GM12878 (cell line): ENCODE data around the gene CA6. TPM values are rescaled to one million over a fixed set of nuclear protein-coding genes. Genes with fewer than 3 reads are reported as not detected.

ENCODE experiments used
- ATAC-seq: fragments of 200-7000 bp; cut with Tn5 transposase; 3 replicates; pipeline ENCODE4 v1.9.1; 2020; ENCODE audit warnings: mild to moderate bottlenecking, moderate library complexity
- Bru-seq: library from RNA; stranded (reverse); fragments of 400-500 nt; gene quantifications from one replicate; lab custom pipeline; 2021; lab: Mats Ljungman, UMichigan
- BruChase-seq, 2 experiments: library from RNA; stranded (reverse); fragments of 400-500 nt; gene quantifications; one replicate each; lab custom pipeline; 2021; lab: Mats Ljungman, UMichigan
- BruUV-seq: library from RNA; stranded (reverse); fragments of 400-500 nt; replicated peaks from 2 replicates; lab custom pipeline; 2021; lab: Mats Ljungman, UMichigan
- CTCF ChIA-PET: fragments of 300-600 bp; sonication (Branson Sonifier 250); formaldehyde crosslinking; extraction: SDS; loops from one replicate; lab custom pipeline; 2021; ENCODE audit warnings: inconsistent platforms; lab: Yijun Ruan, JAX
- POLR2A ChIA-PET: fragments of 350-600 bp; formaldehyde crosslinking; extraction: SDS; loops from one replicate; lab custom pipeline; 2021; ENCODE audit warnings: inconsistent platforms; lab: Charles Lee
- RAD21 ChIA-PET: fragments of 300-600 bp; sonication (Branson Sonifier 250); formaldehyde crosslinking; loops from one replicate; lab custom pipeline; 2023; ENCODE audit warnings: antibody characterized with exemption; ENCODE audit not compliant: unreplicated experiment; lab: Charles Lee
- SMC1A ChIA-PET: fragments of 300-600 bp; sonication (Branson Sonifier 250); formaldehyde crosslinking; loops from one replicate; lab custom pipeline; 2023; ENCODE audit not compliant: unreplicated experiment, uncharacterized antibody; lab: Charles Lee
- DNase-seq: peaks from one replicate; pipeline ENCODE4 v3.0.0-alpha.2; 2011; ENCODE audit warnings: low read depth, low spot score
- FAIRE-seq: peaks from 3 replicates; lab custom pipeline; 2011; peaks lifted over from hg19 to GRCh38; lab: Jason Lieb, UNC
- H2AFZ ChIP-seq: 2 replicates; pipeline ENCODE4 v1.6.0; 2011; ENCODE audit warnings: low read depth, low read length, control low read depth; ENCODE audit not compliant: control insufficient read depth
- H3K27ac ChIP-seq: 2 replicates; pipeline ENCODE4 v1.5.1; 2011; ENCODE audit warnings: control low read depth; ENCODE audit not compliant: control insufficient read depth, insufficient read depth
- H3K27me3 ChIP-seq, 2 experiments: replicated peaks in 1 of 2; 2 replicates each; pipeline versions ENCODE4 v1.6.0 to v1.6.1; 2011; ENCODE audit warnings: low read length in 1 of 2; ENCODE audit not compliant: control insufficient read depth in 2 of 2, insufficient read depth in 2 of 2
- H3K36me3 ChIP-seq, 2 experiments: 2 replicates each; pipeline ENCODE4 v1.5.1; 2011; ENCODE audit warnings: low read length in 1 of 2; ENCODE audit not compliant: control insufficient read depth in 2 of 2, insufficient read depth in 2 of 2
- H3K4me1 ChIP-seq: 2 replicates; pipeline ENCODE4 v1.6.1; 2011; ENCODE audit warnings: mild to moderate bottlenecking, low read length, moderate library complexity, mixed read lengths; ENCODE audit not compliant: control insufficient read depth, insufficient read depth
- H3K4me2 ChIP-seq: 2 replicates; pipeline ENCODE4 v1.6.0; 2011; ENCODE audit warnings: control low read depth; ENCODE audit not compliant: control insufficient read depth, insufficient read depth
- H3K4me3 ChIP-seq: fragments of 200-600 bp; sonication (generic); 2 replicates; pipeline ENCODE4 v1.5.1; 2016
- H3K79me2 ChIP-seq: 2 replicates; pipeline ENCODE4 v1.6.0; 2011; ENCODE audit warnings: low read length; ENCODE audit not compliant: control insufficient read depth, insufficient read depth
- H3K9ac ChIP-seq: 2 replicates; pipeline ENCODE4 v1.8.0; 2011; ENCODE audit warnings: low read length, control low read depth, mixed read lengths; ENCODE audit not compliant: control insufficient read depth, insufficient read depth
- H3K9me3 ChIP-seq: replicated peaks from 3 replicates; pipeline ENCODE4 v1.5.1; 2011; ENCODE audit warnings: mild to moderate bottlenecking, low read length; ENCODE audit not compliant: control insufficient read depth, insufficient read depth
- H4K20me1 ChIP-seq: 2 replicates; pipeline ENCODE4 v1.6.0; 2011; ENCODE audit not compliant: control insufficient read depth, insufficient read depth
- CHD4 ChIP-seq: fragments of 200-600 bp; sonication (generic); IDR thresholded peaks from 2 replicates; pipeline ENCODE4 v1.6.1; 2016; ENCODE audit warnings: mild to moderate bottlenecking
- NBN ChIP-seq: fragments of 450-650 bp; IDR thresholded peaks from 2 replicates; pipeline ENCODE4 v1.6.1; 2016
- NR2C2 ChIP-seq: IDR thresholded peaks from 2 replicates; pipeline ENCODE4 v1.6.1; 2011; ENCODE audit warnings: borderline replicate concordance, low read depth; ENCODE audit not compliant: control insufficient read depth, insufficient read length
- PAX8 ChIP-seq: fragments of 450-650 bp; IDR thresholded peaks from 2 replicates; pipeline ENCODE4 v1.6.1; 2017; ENCODE audit warnings: mild to moderate bottlenecking, moderate library complexity
- RAD21 ChIP-seq: IDR thresholded peaks from 2 replicates; pipeline ENCODE4 v1.6.1; 2011; ENCODE audit warnings: mild to moderate bottlenecking, low read depth, low read length, moderate library complexity; ENCODE audit not compliant: insufficient read depth
- TAF1 ChIP-seq: IDR thresholded peaks from 2 replicates; pipeline ENCODE4 v1.6.1; 2011; ENCODE audit warnings: mild to moderate bottlenecking, low read depth, low read length, borderline replicate concordance
- YBX1 ChIP-seq: fragments of 450-650 bp; IDR thresholded peaks from 2 replicates; pipeline ENCODE4 v1.6.1; 2016; ENCODE audit warnings: antibody characterized with exemption
- ZSCAN29 ChIP-seq: fragments of 450-650 bp; IDR thresholded peaks from 2 replicates; pipeline ENCODE4 v1.6.1; 2017; ENCODE audit warnings: mild to moderate bottlenecking, moderate library complexity
- WGBS: methylation state at CpG from one replicate; pipeline ENCODE4 v1.1.6; 2016; ENCODE audit warnings: low lambda C conversion rate; ENCODE audit not compliant: insufficient replicate concordance, insufficient coverage; ENCODE audit errors: missing lambda C conversion rate; 5-methylcytosine and 5-hydroxymethylcytosine counted together
- in situ Hi-C: fragments of 300-500 bp; cut with MboI; formaldehyde crosslinking; loops from 9 replicates; pipeline ENCODE4 v1.14.3; 2018; ENCODE audit warnings: mixed read lengths
- intact Hi-C: fragments of 100-400 bp; cut with micrococcal nuclease; formaldehyde crosslinking; loops from one replicate; pipeline ENCODE4 v1.14.2; 2022; ENCODE audit not compliant: unreplicated experiment
- long read RNA-seq, 2 experiments: library from polyadenylated mRNA; unstranded; transcript quantifications; one replicate each; pipeline ENCODE4 v2.0.0, GENCODE V29; 2019 to 2020
- polyA minus RNA-seq, 3 experiments: library from RNA; depleted of rRNA, polyadenylated mRNA; stranded (reverse); fragments of >200 nt; gene quantifications; 2 replicates each; pipeline ENCODE4 v1.2.3, GENCODE V29; 2011
- polyA plus RNA-seq, 11 experiments: library from polyadenylated mRNA; depleted of rRNA in 4 of 11; unstranded in 6 of 11; stranded (reverse) in 5 of 11; fragments of >200 nt; fragmentation: Nextera tagmentation in 4 of 11; fragmentation: Illumina TruSeq in 1 of 11; extraction: Ambion mirVana in 4 of 11; extraction: Trizol in 1 of 11; gene quantifications; 1 replicate in 1 of 11; 2 replicates in 10 of 11; pipeline versions ENCODE4 v1.2.1 to v1.2.3, GENCODE V29; 2011 to 2016; ENCODE audit warnings: inconsistent platforms in 2 of 11, missing spikeins in 2 of 11, low read depth in 1 of 11
- total RNA-seq, 4 experiments: library from RNA; depleted of rRNA in 3 of 4; stranded (reverse); fragments of >200 nt in 3 of 4; fragmentation: Illumina TruSeq in 1 of 4; extraction: Trizol in 1 of 4; gene quantifications; 2 replicates each; pipeline versions ENCODE4 v1.2.1 to v1.2.3, GENCODE V29; 2013 to 2021
- TF ChIP-seq, protein P1 (sequence below): fragments of 450-650 bp; IDR thresholded peaks from 2 replicates; pipeline ENCODE4 v1.6.1; 2017; ENCODE audit warnings: mild to moderate bottlenecking, moderate library complexity
- TF ChIP-seq, protein P2 (sequence below): fragments of 150-350 bp; IDR thresholded peaks from 2 replicates; pipeline ENCODE4 v1.6.1; 2016; ENCODE audit warnings: low read depth, low read length
- TF ChIP-seq, protein P3 (sequence below): fragments of 450-650 bp; formaldehyde crosslinking; IDR thresholded peaks from 2 replicates; pipeline ENCODE4 v1.4.0; 2022; ENCODE audit warnings: mild to moderate bottlenecking, moderate library complexity

Gene CA6
- total RNA-seq (2013; cell fraction: nucleolus; rRNA removed): not detected in 2 replicates
- total RNA-seq (2014; rRNA removed) (not detected in 2 replicates), total RNA-seq (2014; rRNA removed; fragmentation: Illumina TruSeq; extraction: Trizol) (not detected in 2 replicates), total RNA-seq (2021) (not detected in 2 replicates), polyA plus RNA-seq (2011; rRNA removed) (not detected in 2 replicates), polyA plus RNA-seq (2014; fragmentation: Illumina TruSeq; extraction: Trizol) (not detected in 2 replicates), polyA plus RNA-seq (2014; fragmentation: Nextera tagmentation; extraction: Ambion mirVana) (not detected), polyA plus RNA-seq (2014; rRNA removed) (not detected in 2 replicates), polyA plus RNA-seq (2016; fragmentation: Nextera tagmentation; extraction: Ambion mirVana) (not detected), polyA minus RNA-seq (2011; rRNA and poly(A)+ RNA removed) (not detected in 2 replicates), Bru-seq, nascent RNA (not detected), BruChase-seq, experiment 1, labeled RNA remaining after a 6-hour chase (not detected), BruChase-seq, experiment 2, labeled RNA remaining after a 2-hour chase (not detected)
- polyA plus RNA-seq (2011; ENCODE audit: low read depth): not detected
- not detected in 2 replicates for polyA plus RNA-seq (2011; cell fraction: cytosol; rRNA removed)
- not detected in 2 replicates for polyA plus RNA-seq (2011; cell fraction: nucleus; rRNA removed)
- not detected in 2 replicates for polyA plus RNA-seq (2012)
- polyA minus RNA-seq (2011; cell fraction: cytosol; rRNA and poly(A)+ RNA removed): not detected in 2 replicates
- polyA minus RNA-seq (2011; cell fraction: nucleus; rRNA and poly(A)+ RNA removed): not detected in 2 replicates
- long read RNA-seq, experiment 1: 0 reads
- long read RNA-seq, experiment 2: 0 reads

DNA sequence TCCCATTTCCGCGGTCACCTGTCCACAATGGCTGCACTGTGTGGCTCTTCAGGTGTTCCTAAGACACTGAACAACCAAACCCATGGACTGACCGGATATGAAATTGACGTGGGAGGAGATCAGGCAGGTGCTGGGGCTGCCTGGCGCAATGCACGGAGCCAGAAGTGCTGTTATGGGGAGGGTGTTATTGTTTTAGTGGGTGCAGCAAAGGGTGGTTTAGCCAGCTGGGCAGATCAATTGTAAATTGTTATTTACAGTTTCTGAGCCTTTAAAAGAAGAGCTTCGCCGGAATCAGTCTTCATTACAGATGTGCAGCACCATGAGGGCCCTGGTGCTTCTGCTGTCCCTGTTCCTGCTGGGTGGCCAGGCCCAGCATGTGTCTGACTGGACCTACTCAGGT is at the start of gene CA6:
Gene CA6 (plus strand): TSS at position 301 of the 400 bp plus-strand sequence. CDS start 19 bp downstream, at position 320.
- CTCF ChIA-PET: no interaction called here
- Histone ChIP-seq H3K4me2 (no peak within 1 kb of the TSS), H3K27me3 (peaks cover 0 to 2% of the 10 kb centered on the region in 2 experiments; a peak in 1 of 4 replicates), H3K27ac (no peak within 1 kb of the TSS), H4K20me1 (no peaks in the 10 kb centered on the region), H3K79me2 (no peaks in the 10 kb centered on the region), H3K4me3 (no peak within 1 kb of the TSS), H3K36me3 (no peaks in the 10 kb centered on the region), H3K4me1 (no peaks in the 10 kb centered on the region; the same call in 1 of the 2 replicates), H3K9ac (no peak within 1 kb of the TSS), H3K9me3 (no peaks in the 10 kb centered on the region), H2AFZ (no peak within 1 kb of the TSS)
- 81% methylated on average over 8 of the region's 8 CpGs for WGBS
- BruUV-seq: no TSS peak
- in situ Hi-C loops (no loop called here), intact Hi-C loops (no loop called here)
- RAD21 ChIA-PET: no interaction called here
- FAIRE-seq: no peak
- SMC1A ChIA-PET: interaction anchor here (0.5 kb wide), 1 partner anchor 155 kb away, joined by 3 read pairs; no protein-coding TSS in a partner anchor
- POLR2A ChIA-PET: no interaction called here
- no peak for ATAC-seq
- DNase-seq: no peak
- no peak for TF ChIP-seq YBX1
- TF ChIP-seq, protein P1, sequence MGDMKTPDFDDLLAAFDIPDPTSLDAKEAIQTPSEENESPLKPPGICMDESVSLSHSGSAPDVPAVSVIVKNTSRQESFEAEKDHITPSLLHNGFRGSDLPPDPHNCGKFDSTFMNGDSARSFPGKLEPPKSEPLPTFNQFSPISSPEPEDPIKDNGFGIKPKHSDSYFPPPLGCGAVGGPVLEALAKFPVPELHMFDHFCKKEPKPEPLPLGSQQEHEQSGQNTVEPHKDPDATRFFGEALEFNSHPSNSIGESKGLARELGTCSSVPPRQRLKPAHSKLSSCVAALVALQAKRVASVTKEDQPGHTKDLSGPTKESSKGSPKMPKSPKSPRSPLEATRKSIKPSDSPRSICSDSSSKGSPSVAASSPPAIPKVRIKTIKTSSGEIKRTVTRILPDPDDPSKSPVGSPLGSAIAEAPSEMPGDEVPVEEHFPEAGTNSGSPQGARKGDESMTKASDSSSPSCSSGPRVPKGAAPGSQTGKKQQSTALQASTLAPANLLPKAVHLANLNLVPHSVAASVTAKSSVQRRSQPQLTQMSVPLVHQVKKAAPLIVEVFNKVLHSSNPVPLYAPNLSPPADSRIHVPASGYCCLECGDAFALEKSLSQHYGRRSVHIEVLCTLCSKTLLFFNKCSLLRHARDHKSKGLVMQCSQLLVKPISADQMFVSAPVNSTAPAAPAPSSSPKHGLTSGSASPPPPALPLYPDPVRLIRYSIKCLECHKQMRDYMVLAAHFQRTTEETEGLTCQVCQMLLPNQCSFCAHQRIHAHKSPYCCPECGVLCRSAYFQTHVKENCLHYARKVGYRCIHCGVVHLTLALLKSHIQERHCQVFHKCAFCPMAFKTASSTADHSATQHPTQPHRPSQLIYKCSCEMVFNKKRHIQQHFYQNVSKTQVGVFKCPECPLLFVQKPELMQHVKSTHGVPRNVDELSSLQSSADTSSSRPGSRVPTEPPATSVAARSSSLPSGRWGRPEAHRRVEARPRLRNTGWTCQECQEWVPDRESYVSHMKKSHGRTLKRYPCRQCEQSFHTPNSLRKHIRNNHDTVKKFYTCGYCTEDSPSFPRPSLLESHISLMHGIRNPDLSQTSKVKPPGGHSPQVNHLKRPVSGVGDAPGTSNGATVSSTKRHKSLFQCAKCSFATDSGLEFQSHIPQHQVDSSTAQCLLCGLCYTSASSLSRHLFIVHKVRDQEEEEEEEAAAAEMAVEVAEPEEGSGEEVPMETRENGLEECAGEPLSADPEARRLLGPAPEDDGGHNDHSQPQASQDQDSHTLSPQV: no peak
- TF ChIP-seq, protein P2, sequence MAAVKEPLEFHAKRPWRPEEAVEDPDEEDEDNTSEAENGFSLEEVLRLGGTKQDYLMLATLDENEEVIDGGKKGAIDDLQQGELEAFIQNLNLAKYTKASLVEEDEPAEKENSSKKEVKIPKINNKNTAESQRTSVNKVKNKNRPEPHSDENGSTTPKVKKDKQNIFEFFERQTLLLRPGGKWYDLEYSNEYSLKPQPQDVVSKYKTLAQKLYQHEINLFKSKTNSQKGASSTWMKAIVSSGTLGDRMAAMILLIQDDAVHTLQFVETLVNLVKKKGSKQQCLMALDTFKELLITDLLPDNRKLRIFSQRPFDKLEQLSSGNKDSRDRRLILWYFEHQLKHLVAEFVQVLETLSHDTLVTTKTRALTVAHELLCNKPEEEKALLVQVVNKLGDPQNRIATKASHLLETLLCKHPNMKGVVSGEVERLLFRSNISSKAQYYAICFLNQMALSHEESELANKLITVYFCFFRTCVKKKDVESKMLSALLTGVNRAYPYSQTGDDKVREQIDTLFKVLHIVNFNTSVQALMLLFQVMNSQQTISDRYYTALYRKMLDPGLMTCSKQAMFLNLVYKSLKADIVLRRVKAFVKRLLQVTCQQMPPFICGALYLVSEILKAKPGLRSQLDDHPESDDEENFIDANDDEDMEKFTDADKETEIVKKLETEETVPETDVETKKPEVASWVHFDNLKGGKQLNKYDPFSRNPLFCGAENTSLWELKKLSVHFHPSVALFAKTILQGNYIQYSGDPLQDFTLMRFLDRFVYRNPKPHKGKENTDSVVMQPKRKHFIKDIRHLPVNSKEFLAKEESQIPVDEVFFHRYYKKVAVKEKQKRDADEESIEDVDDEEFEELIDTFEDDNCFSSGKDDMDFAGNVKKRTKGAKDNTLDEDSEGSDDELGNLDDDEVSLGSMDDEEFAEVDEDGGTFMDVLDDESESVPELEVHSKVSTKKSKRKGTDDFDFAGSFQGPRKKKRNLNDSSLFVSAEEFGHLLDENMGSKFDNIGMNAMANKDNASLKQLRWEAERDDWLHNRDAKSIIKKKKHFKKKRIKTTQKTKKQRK: no peak
- TF ChIP-seq ZSCAN29: no peak
- TF ChIP-seq NBN: no peak
- TF ChIP-seq CHD4: no peak
- TF ChIP-seq TAF1: no peak
- TF ChIP-seq, protein P3, sequence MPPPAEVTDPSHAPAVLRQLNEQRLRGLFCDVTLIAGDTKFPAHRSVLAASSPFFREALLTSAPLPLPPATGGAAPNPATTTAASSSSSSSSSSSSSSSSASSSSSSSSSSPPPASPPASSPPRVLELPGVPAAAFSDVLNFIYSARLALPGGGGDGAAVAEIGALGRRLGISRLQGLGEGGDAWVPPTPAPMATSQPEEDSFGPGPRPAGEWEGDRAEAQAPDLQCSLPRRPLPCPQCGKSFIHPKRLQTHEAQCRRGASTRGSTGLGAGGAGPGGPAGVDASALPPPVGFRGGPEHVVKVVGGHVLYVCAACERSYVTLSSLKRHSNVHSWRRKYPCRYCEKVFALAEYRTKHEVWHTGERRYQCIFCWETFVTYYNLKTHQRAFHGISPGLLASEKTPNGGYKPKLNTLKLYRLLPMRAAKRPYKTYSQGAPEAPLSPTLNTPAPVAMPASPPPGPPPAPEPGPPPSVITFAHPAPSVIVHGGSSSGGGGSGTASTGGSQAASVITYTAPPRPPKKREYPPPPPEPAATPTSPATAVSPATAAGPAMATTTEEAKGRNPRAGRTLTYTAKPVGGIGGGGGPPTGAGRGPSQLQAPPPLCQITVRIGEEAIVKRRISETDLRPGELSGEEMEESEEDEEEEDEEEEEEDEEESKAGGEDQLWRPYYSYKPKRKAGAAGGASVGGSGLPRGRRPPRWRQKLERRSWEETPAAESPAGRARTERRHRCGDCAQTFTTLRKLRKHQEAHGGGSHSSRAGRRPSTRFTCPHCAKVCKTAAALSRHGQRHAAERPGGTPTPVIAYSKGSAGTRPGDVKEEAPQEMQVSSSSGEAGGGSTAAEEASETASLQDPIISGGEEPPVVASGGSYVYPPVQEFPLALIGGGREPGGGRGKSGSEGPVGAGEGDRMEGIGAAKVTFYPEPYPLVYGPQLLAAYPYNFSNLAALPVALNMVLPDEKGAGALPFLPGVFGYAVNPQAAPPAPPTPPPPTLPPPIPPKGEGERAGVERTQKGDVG: no peak
- no peak for TF ChIP-seq PAX8
- no peak for TF ChIP-seq RAD21
- no peak for TF ChIP-seq NR2C2
